Measurements from ENCODE around the gene NR1D2. TPM values are rescaled to one million over a fixed set of nuclear protein-coding genes. Genes with fewer than 3 reads are reported as not detected.

The NR1D2 gene
- total RNA-seq, 5 donors from 2014 or later (not counting 1 experiment from before 2014, with no cell fraction given), result 44.4 to 96.7 (median 51.7) TPM

DNA sequence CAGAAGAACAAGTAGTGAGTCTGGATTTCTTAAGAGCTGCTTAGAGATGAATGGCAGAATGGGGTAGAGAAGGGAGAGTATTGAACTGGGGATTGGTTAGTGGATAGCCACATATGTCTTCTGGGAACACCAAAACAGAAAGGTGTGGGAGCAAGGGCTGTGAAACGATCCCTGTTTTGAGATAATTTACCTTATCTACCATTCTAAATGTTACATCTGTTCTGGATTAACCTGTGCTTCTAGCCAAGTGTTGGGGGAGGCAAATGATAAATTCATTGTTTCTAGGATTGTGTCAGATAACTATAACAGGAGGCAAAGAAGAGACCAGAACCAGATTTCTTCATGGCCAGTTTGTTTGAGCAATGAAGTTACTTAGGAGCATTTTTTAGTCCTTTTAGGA, 8.4 kb downstream of the NR1D2 start:
- Histone ChIP-seq H3K27ac (ENCODE audit: low read length) (no peak overlapping the region), H3K36me3 (ENCODE audit: control insufficient read depth in 2 of 2, extremely low read depth in 1 of 2, insufficient read depth in 1 of 2, low read length in 1 of 2) (peaks cover 0 to 15% of the 10 kb centered on the region in 2 donors), H3K27me3 (replicated peaks in 1 of 2; ENCODE audit: control insufficient read depth in 2 of 2, extremely low read depth in 1 of 2, insufficient read depth in 2 of 2, low read length in 1 of 2) (no peaks in the 10 kb centered on the region), H3K4me3 (ENCODE audit: control insufficient read depth in 1 of 2, extremely low read depth in 1 of 2, low read length in 1 of 2) (no peak overlapping the region), H3K4me1 (ENCODE audit: control insufficient read depth in 1 of 2, extremely low read depth in 1 of 2, insufficient read depth in 2 of 2, low read length in 2 of 2) (peaks cover 8 to 20% of the 10 kb centered on the region in 2 experiments), H3K9me3 (no peaks in the 10 kb centered on the region)
- DNase-seq, result no peak
- no peak for ATAC-seq (replicated peaks in 1 of 4)
- CTCF ChIA-PET, result interaction anchor here in 1 of 2 donors (0.7 kb wide), 1 partner anchor 25 kb away, joined by 4 read pairs; no protein-coding TSS in a partner anchor
- H3K4me1 Mint-ChIP-seq, result peaks cover 72 to 88% (median 75%) of the 10 kb centered on the region in 3 donors
- WGBS (ENCODE audit: insufficient coverage), result no CpG with 5 or more reads among the region's 1 CpG
- no peaks in the 10 kb centered on the region for H3K27me3 Mint-ChIP-seq
- H3K9me3 Mint-ChIP-seq, result no peaks in the 10 kb centered on the region
- no peak overlapping the region for H3K27ac Mint-ChIP-seq
- no peak overlapping the region for H3K4me3 Mint-ChIP-seq
- POLR2A ChIA-PET, result interaction anchor here (0.5 to 0.9 kb wide), 3 partner anchors 29 to 726 kb away, joined by 3 read pairs; no protein-coding TSS in a partner anchor
- peaks cover 36% of the 10 kb centered on the region for H3K36me3 Mint-ChIP-seq

DNA sequence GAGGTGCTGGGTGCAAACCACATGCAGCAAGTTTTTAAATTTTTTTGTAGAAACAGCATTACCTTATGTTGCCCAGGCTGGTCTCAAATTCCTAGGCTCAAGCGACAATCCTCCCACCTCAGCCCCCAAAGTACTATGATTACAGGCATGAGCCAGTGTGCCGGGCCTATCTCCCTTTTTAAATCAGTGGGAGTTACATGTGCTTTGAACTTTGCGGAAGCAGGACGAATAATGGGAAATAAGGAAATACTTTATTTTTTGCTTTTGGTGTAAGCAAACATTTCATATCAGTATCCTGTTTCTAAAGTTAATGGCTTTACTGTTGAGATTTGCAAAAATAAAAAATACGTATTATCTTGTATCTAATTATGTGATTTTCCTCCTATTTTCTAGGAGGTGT, 9.1 kb downstream of the NR1D2 start:
- DNase-seq, result no peak
- Mint-ChIP-seq H3K36me3 (peaks cover 37% of the 10 kb centered on the region), H3K27me3 (no peaks in the 10 kb centered on the region), H3K4me1 (peaks cover 72 to 91% (median 75%) of the 10 kb centered on the region in 3 donors), H3K4me3 (no peak overlapping the region), H3K9me3 (no peaks in the 10 kb centered on the region), H3K27ac (no peak overlapping the region)
- WGBS (ENCODE audit: insufficient coverage), result 100% methylated on average over 1 of the region's 5 CpGs
- POLR2A ChIA-PET, result interaction anchor here in 1 of 2 donors (0.8 to 0.9 kb wide), 2 partner anchors 8 to 36 kb away, joined by 3 to 4 read pairs; no protein-coding TSS in a partner anchor
- no peak overlapping the region for H3K27ac ChIP-seq (ENCODE audit: low read length)
- CTCF ChIA-PET, result interaction anchor here in 1 of 2 donors (0.5 kb wide), 1 partner anchor 37 kb away, joined by 4 read pairs; no protein-coding TSS in a partner anchor
- peaks cover 3 to 18% of the 10 kb centered on the region in 2 donors for H3K36me3 ChIP-seq (ENCODE audit: control insufficient read depth in 2 of 2, extremely low read depth in 1 of 2, insufficient read depth in 1 of 2, low read length in 1 of 2)
- no peak for ATAC-seq (replicated peaks in 1 of 4)
- H3K4me1 ChIP-seq (ENCODE audit: control insufficient read depth in 1 of 2, extremely low read depth in 1 of 2, insufficient read depth in 2 of 2, low read length in 2 of 2), result peaks cover 8 to 15% of the 10 kb centered on the region in 2 experiments
- no peaks in the 10 kb centered on the region for H3K9me3 ChIP-seq
- no peak overlapping the region for H3K4me3 ChIP-seq (ENCODE audit: control insufficient read depth in 1 of 2, extremely low read depth in 1 of 2, low read length in 1 of 2)
- H3K27me3 ChIP-seq (replicated peaks in 1 of 2; ENCODE audit: control insufficient read depth in 2 of 2, extremely low read depth in 1 of 2, insufficient read depth in 2 of 2, low read length in 1 of 2), result no peaks in the 10 kb centered on the region

DNA sequence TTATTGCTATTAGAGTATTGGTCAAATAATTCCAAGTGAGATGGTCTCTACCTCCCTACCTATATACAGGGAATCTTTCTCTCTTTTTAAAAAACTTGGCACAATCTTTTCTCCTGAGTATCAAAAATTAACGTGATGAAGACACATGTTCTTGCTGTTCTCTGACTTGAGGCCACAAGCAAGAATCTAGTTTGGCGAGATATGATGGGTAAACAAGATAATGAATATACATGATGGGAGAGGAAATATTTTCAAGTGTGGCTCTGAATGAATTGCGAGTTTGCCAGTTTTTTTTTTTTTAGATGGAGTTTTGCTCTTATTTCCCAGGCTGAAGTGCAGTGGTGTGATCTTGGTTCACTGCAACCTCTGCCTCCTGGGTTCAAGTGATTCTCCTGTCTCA, 11.6 kb downstream of the NR1D2 start:
- H3K4me3 Mint-ChIP-seq, result no peak overlapping the region
- WGBS (ENCODE audit: insufficient coverage), result 95% methylated on average over 3 of the region's 3 CpGs
- H3K36me3 Mint-ChIP-seq, result peaks cover 50% of the 10 kb centered on the region
- Histone ChIP-seq H3K4me1 (ENCODE audit: control insufficient read depth in 1 of 2, extremely low read depth in 1 of 2, insufficient read depth in 2 of 2, low read length in 2 of 2) (peaks cover 0 to 4% of the 10 kb centered on the region in 2 experiments), H3K27me3 (replicated peaks in 1 of 2; ENCODE audit: control insufficient read depth in 2 of 2, extremely low read depth in 1 of 2, insufficient read depth in 2 of 2, low read length in 1 of 2) (no peaks in the 10 kb centered on the region), H3K27ac (ENCODE audit: low read length) (no peak overlapping the region), H3K4me3 (ENCODE audit: control insufficient read depth in 1 of 2, extremely low read depth in 1 of 2, low read length in 1 of 2) (no peak overlapping the region), H3K9me3 (no peaks in the 10 kb centered on the region), H3K36me3 (ENCODE audit: control insufficient read depth in 2 of 2, extremely low read depth in 1 of 2, insufficient read depth in 1 of 2, low read length in 1 of 2) (peaks cover 3 to 37% of the 10 kb centered on the region in 2 donors)
- POLR2A ChIA-PET, result interaction anchor here (0.6 to 1.4 kb wide), 3 partner anchors 13 to 478 kb away, joined by 3 to 5 read pairs (median 4); partner anchors contain the start of genes NKIRAS1 (in 1 of the 2) and RPL15 (in 1 of the 2)
- H3K4me1 Mint-ChIP-seq, result peaks cover 56 to 73% (median 60%) of the 10 kb centered on the region in 3 donors
- CTCF ChIA-PET, result interaction anchor here in 1 of 2 donors (0.9 kb wide), 1 partner anchor 10 kb away, joined by 4 read pairs; no protein-coding TSS in a partner anchor
- ATAC-seq (replicated peaks in 1 of 4) (no peak), DNase-seq (no peak)
- H3K27ac Mint-ChIP-seq, result no peak overlapping the region
- H3K27me3 Mint-ChIP-seq, result no peaks in the 10 kb centered on the region
- H3K9me3 Mint-ChIP-seq, result no peaks in the 10 kb centered on the region

DNA sequence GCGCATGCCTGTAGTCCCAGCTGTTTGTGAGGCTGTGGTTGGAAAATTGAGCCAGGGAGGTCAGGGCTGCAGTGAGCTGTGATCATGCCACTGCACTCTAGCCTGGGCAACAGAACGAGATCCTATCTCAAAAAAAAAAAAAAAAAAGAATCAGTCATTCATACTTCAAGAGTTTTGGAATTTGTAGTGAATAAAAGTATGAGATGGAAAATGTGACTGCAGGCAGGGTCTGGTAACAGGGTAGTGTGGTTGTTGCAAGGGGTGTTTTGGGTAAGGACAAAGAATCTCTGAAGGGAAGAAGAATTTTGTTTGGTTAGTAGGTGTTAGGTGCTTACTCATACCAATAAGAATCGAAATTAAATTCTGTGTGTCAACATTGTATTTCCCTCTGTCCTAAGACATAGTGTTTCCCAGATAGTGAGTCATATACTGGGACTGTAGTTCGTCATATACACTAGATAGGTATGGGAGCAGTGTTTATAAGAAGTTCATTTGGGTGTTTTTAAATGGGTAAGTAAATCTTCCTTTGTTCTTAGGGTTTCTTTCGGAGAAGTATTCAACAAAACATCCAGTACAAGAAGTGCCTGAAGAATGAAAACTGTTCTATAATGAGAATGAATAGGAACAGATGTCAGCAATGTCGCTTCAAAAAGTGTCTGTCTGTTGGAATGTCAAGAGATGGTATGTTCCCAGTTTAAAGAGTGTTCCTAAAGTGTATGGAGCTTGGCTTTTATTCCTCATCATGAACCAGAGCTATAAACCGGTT, 14.2 kb downstream of the NR1D2 start:
- peak overlapping the region in 1 of 2 donors; percentile 11 for H3K27ac Mint-ChIP-seq
- H3K9me3 Mint-ChIP-seq, result no peaks in the 10 kb centered on the region
- WGBS (ENCODE audit: insufficient coverage), result no CpG with 5 or more reads among the region's 7 CpGs
- H3K27me3 ChIP-seq (replicated peaks in 1 of 2; ENCODE audit: control insufficient read depth in 2 of 2, extremely low read depth in 1 of 2, insufficient read depth in 2 of 2, low read length in 1 of 2), result no peaks in the 10 kb centered on the region
- peak in 2 of 4 experiments; percentile 12 to 15 for ATAC-seq (replicated peaks in 1 of 4)
- DNase-seq, result no peak
- H3K4me3 ChIP-seq (ENCODE audit: control insufficient read depth in 1 of 2, extremely low read depth in 1 of 2, low read length in 1 of 2), result no peak overlapping the region
- ChIA-PET POLR2A (no interaction called here), CTCF (interaction anchor here in 1 of 2 donors (0.6 kb wide), 1 partner anchor 24 kb away, joined by 6 read pairs; no protein-coding TSS in a partner anchor)
- H3K4me1 Mint-ChIP-seq, result peaks cover 46 to 68% (median 49%) of the 10 kb centered on the region in 3 donors
- H3K27me3 Mint-ChIP-seq, result no peaks in the 10 kb centered on the region
- peaks cover 65% of the 10 kb centered on the region for H3K36me3 Mint-ChIP-seq
- no peak overlapping the region for H3K27ac ChIP-seq (ENCODE audit: low read length)
- no peaks in the 10 kb centered on the region for H3K4me1 ChIP-seq (ENCODE audit: control insufficient read depth in 1 of 2, extremely low read depth in 1 of 2, insufficient read depth in 2 of 2, low read length in 2 of 2)
- peaks cover 3 to 59% of the 10 kb centered on the region in 2 donors for H3K36me3 ChIP-seq (ENCODE audit: control insufficient read depth in 2 of 2, extremely low read depth in 1 of 2, insufficient read depth in 1 of 2, low read length in 1 of 2)
- H3K4me3 Mint-ChIP-seq, result no peak overlapping the region
- no peaks in the 10 kb centered on the region for H3K9me3 ChIP-seq

DNA sequence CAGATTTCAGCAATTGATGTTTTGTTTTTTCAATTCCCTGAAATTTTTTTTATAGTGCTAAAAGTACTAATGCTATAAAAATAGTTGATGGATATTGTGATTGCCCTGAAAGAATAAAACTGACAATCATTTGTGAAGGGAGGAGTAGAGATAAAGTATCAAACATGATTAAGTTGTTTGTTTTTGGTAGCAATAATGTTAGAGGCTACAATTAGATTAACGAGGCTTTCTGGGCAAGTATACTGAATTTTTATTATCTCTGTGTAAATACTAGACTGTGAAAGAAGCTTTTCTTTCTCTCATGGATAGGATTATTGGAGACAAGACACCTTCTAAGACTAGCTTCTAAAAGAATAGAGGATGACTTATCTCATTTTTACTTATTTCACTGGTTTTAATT, 15.6 kb downstream of the NR1D2 start:
- CTCF ChIA-PET, result interaction anchor here in 1 of 2 donors (0.7 kb wide), 1 partner anchor 32 kb away, joined by 6 read pairs; no protein-coding TSS in a partner anchor
- Mint-ChIP-seq H3K27ac (no peak overlapping the region), H3K36me3 (peaks cover 60% of the 10 kb centered on the region), H3K9me3 (no peaks in the 10 kb centered on the region), H3K4me3 (no peak overlapping the region), H3K27me3 (no peaks in the 10 kb centered on the region), H3K4me1 (peaks cover 43 to 60% (median 43%) of the 10 kb centered on the region in 3 donors)
- Histone ChIP-seq H3K9me3 (no peaks in the 10 kb centered on the region), H3K4me1 (ENCODE audit: control insufficient read depth in 1 of 2, extremely low read depth in 1 of 2, insufficient read depth in 2 of 2, low read length in 2 of 2) (no peaks in the 10 kb centered on the region), H3K4me3 (ENCODE audit: control insufficient read depth in 1 of 2, extremely low read depth in 1 of 2, low read length in 1 of 2) (no peak overlapping the region), H3K36me3 (ENCODE audit: control insufficient read depth in 2 of 2, extremely low read depth in 1 of 2, insufficient read depth in 1 of 2, low read length in 1 of 2) (peaks cover 3 to 65% of the 10 kb centered on the region in 2 donors), H3K27ac (ENCODE audit: low read length) (no peak overlapping the region), H3K27me3 (replicated peaks in 1 of 2; ENCODE audit: control insufficient read depth in 2 of 2, extremely low read depth in 1 of 2, insufficient read depth in 2 of 2, low read length in 1 of 2) (no peaks in the 10 kb centered on the region)
- POLR2A ChIA-PET, result interaction anchor here (0.6 to 1.0 kb wide), 4 partner anchors 9 to 37 kb away, joined by 3 to 11 read pairs (median 3); no protein-coding TSS in a partner anchor
- WGBS (ENCODE audit: insufficient coverage), result no CpG with 5 or more reads among the region's 1 CpG
- DNase-seq, result no peak
- no peak for ATAC-seq (replicated peaks in 1 of 4)

DNA sequence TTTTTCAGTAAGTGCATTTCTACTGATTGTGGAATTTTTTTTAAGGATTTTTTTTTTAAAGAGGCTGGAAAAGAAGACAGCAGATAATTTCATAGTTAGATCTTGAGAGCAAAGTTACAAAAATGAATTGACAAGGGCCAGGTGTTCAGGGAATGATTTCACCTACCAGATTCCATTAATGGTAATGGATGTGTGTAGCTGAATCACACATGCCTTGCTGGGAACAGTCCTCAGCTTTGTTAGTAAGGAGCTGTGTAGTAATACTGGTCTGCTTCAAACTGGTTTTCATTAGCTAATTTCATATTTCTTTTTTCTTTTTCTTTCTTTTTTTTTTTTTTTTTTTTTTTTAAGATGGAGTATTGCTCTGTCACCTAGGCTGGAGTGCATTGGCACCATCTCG, 16.0 kb downstream of the NR1D2 start:
- H3K4me3 Mint-ChIP-seq, result no peak overlapping the region
- DNase-seq, result no peak
- no peaks in the 10 kb centered on the region for H3K9me3 Mint-ChIP-seq
- H3K36me3 ChIP-seq (ENCODE audit: control insufficient read depth in 2 of 2, extremely low read depth in 1 of 2, insufficient read depth in 1 of 2, low read length in 1 of 2), result peaks cover 3 to 67% of the 10 kb centered on the region in 2 donors
- WGBS (ENCODE audit: insufficient coverage), result no CpG with 5 or more reads among the region's 1 CpG
- ChIA-PET POLR2A (interaction anchor here (0.6 to 1.0 kb wide), 4 partner anchors 8 to 37 kb away, joined by 3 to 11 read pairs (median 3); no protein-coding TSS in a partner anchor), CTCF (interaction anchor here in 1 of 2 donors (0.7 kb wide), 1 partner anchor 32 kb away, joined by 6 read pairs; no protein-coding TSS in a partner anchor)
- H3K9me3 ChIP-seq, result no peaks in the 10 kb centered on the region
- peaks cover 42 to 60% (median 42%) of the 10 kb centered on the region in 3 donors for H3K4me1 Mint-ChIP-seq
- H3K36me3 Mint-ChIP-seq, result peaks cover 60% of the 10 kb centered on the region
- no peaks in the 10 kb centered on the region for H3K27me3 ChIP-seq (replicated peaks in 1 of 2; ENCODE audit: control insufficient read depth in 2 of 2, extremely low read depth in 1 of 2, insufficient read depth in 2 of 2, low read length in 1 of 2)
- no peak overlapping the region for H3K27ac ChIP-seq (ENCODE audit: low read length)
- no peak overlapping the region for H3K27ac Mint-ChIP-seq
- H3K27me3 Mint-ChIP-seq, result no peaks in the 10 kb centered on the region
- no peak for ATAC-seq (replicated peaks in 1 of 4)
- no peaks in the 10 kb centered on the region for H3K4me1 ChIP-seq (ENCODE audit: control insufficient read depth in 1 of 2, extremely low read depth in 1 of 2, insufficient read depth in 2 of 2, low read length in 2 of 2)
- H3K4me3 ChIP-seq (ENCODE audit: control insufficient read depth in 1 of 2, extremely low read depth in 1 of 2, low read length in 1 of 2), result no peak overlapping the region
